ENCODE data around the gene GNG7.

DNA sequence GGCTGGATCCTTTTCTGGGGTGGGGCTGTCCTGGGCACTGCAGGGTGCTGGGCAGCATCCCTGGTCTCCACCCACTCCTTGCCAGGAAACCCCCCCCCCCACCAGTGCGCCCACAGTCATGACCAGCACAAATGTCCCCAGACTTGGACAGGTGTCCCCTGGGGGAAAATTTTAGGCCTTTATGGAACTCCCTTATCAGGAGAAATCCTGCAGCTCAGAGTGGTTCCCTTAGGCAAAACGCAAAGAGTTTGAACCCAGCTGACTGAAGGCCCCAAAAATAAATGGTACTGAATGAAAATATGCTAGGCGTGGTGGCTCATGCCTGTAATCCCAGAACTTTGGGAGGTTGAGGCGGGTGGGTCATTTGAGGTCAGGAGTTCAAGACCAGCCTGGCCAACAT is 174.8 kb downstream of the GNG7 start:
- TF ChIP-seq, protein P1, sequence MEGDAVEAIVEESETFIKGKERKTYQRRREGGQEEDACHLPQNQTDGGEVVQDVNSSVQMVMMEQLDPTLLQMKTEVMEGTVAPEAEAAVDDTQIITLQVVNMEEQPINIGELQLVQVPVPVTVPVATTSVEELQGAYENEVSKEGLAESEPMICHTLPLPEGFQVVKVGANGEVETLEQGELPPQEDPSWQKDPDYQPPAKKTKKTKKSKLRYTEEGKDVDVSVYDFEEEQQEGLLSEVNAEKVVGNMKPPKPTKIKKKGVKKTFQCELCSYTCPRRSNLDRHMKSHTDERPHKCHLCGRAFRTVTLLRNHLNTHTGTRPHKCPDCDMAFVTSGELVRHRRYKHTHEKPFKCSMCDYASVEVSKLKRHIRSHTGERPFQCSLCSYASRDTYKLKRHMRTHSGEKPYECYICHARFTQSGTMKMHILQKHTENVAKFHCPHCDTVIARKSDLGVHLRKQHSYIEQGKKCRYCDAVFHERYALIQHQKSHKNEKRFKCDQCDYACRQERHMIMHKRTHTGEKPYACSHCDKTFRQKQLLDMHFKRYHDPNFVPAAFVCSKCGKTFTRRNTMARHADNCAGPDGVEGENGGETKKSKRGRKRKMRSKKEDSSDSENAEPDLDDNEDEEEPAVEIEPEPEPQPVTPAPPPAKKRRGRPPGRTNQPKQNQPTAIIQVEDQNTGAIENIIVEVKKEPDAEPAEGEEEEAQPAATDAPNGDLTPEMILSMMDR (optimal IDR thresholded peaks at IDR 0.05 in 1 of 3, IDR thresholded peaks at IDR 0.05 in 1 of 3, conservative IDR thresholded peaks at IDR 0.05 in 1 of 3; ENCODE audit: extremely low read depth in 1 of 3, insufficient read depth in 2 of 3, low read length in 3 of 3): no peak
- no peak for TF ChIP-seq EZH2 (IDR thresholded peaks at IDR 0.05; ENCODE audit: low read length)
